Head of caudate nucleus (tissue), 42 donors: ENCODE data around the gene GNG7.
A peak's percentile ranks its signal among the peaks of the same experiment; 100 is the strongest.

ENCODE experiments used
- DNase-seq, 42 donors: peaks; one replicate each; pipeline versions ENCODE4 v3.0.0 to v3.0.0-alpha.2; 2020 to 2021; ENCODE audit warnings: mixed read lengths in 7 of 42
- intact Hi-C: fragments of 100-400 bp; cut with DNase I; formaldehyde crosslinking; loops from one replicate; pipeline ENCODE4 v1.15.0; 2022

The GNG7 gene

DNA sequence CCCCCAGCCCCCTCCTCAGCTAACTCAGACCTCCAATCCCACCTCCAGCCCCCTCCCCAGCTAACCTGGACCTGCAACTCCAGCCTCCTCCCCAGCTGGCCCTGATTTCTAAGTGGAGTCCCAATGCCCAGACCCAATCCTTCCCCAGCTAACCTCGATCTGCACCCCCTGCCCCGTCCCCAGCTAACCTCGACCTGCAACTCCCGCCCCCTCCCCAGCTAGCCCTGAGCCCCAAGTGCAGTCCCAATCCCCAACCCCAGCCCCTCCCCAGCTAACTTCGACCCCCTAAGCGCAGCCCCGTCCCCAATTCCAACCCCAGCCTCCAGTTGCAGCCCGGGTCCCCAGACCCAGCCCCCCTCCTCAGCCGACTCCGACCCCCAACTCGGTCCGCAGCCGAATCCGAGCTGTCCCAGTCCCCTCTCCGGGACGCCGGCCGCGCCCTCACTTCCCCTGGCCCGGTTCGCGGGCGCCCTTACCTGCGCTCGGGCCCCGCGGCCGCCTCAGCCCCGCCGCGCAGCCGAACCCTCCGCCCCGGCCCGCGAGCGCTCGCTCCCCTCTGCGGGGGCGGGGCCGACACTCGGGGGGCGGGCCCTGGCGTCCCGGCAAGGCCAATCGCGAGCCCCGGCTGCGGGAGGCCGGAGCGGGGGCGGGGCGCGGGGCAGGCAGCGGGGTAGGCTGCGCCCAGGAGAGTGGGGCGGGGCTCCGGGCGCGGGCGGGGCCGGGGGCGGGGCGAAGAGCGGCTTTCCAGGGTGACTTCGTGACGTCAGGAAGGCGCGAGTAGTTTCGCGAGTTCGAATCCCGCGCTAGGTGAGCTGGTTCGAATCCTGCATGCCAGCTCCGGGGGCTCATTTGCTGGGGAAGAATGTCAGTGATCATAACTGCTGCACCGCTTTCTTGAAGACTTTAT is at the start of gene GNG7:
Gene GNG7 (minus strand): TSS at position 525 of the 907 bp plus-strand sequence. CDS start 182,006 bp downstream, outside the sequence.
- intact Hi-C loops = loop anchor here (5.0 to 10.0 kb wide), 2 partner anchors 40 to 58 kb away; partner anchors contain the start of gene SLC39A3
- peak; percentile 86 to 100 (median 97) for DNase-seq

GRCh38 chr19:2751438-2751830 is 48.9 kb upstream of the GNG7 start:
- intact Hi-C loops = no loop called here
- DNase-seq = no peak

- peak in 29 of 42 donors; percentile 14 to 79 (median 45) for DNase-seq
- intact Hi-C loops = no loop called here
These were observed 48.4 kb upstream of the GNG7 start for GRCh38 chr19:2750808-2751437.

DNA sequence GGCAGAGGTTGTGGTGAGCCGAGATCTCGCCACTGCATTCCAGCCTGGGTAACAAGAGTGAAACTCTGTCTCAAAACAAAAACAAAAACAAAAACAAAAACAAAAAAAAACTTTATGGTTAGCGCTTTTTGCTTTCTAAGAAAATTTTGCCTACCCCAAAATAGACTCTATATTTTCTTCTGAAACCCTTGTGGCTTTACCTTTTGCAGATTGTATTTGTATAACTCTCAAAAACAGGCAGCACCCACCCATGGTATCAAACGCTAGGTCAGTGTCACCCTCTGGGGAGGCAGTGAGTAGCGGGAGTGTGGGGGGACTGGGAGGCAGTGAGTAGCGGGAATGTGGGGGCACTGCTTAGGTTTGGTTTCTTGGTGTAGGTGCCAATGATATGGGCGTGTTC is 44.9 kb upstream of the GNG7 start:
- intact Hi-C loops = no loop called here
- no peak for DNase-seq

GRCh38 chr19:2744113-2744512 is 41.6 kb upstream of the GNG7 start:
- no peak for DNase-seq
- intact Hi-C loops = loop anchor here (5.0 kb wide), 2 partner anchors 42 to 92 kb away; partner anchors contain the start of gene GNG7

DNA sequence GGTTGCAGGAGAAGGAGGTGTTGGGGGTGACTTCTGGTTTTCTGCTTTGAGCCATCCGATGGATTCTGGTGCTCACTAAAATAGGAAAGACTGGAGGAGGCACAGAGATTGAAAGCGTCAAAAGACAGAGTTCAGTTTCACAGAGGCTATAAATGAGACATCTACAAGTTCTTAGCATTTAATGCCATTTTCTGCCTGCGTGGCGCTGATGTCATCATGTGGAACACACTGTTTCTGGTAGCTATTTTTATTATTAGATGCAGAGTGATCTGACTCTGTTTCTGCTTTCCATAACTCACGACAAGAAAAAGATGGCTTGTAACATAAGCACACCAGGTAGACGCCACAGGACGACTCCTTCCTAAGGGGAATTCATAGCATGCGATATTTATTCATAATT is 40.6 kb upstream of the GNG7 start:
- peak in 34 of 42 donors; percentile 20 to 84 (median 62) for DNase-seq
- intact Hi-C loops = loop anchor here (5.0 kb wide), 2 partner anchors 41 to 91 kb away; partner anchors contain the start of gene GNG7

GRCh38 chr19:2740314-2740656 is 37.8 kb upstream of the GNG7 start:
- intact Hi-C loops = loop anchor here (5.0 kb wide), 2 partner anchors 38 to 88 kb away; partner anchors contain the start of gene GNG7

GRCh38 chr19:2739602-2740313 is 37.3 kb upstream of the GNG7 start, which contains the start of gene SLC39A3:
TSS of gene SLC39A3 (minus strand) at chr19:2740017. CDS start at chr19:2737257, 2,760 bp downstream.
- intact Hi-C loops = loop anchor here (5.0 kb wide), 2 partner anchors 37 to 87 kb away; partner anchors contain the start of gene GNG7
- DNase-seq = peak; percentile 97 to 100 (median 99)

More at GRCh38 chr19:2740314-2740656, 37.8 kb upstream of the GNG7 start:
- no peak for DNase-seq

- DNase-seq = no peak
- intact Hi-C loops = no loop called here
These were observed 34.2 kb upstream of the GNG7 start for GRCh38 chr19:2736550-2737190.

DNA sequence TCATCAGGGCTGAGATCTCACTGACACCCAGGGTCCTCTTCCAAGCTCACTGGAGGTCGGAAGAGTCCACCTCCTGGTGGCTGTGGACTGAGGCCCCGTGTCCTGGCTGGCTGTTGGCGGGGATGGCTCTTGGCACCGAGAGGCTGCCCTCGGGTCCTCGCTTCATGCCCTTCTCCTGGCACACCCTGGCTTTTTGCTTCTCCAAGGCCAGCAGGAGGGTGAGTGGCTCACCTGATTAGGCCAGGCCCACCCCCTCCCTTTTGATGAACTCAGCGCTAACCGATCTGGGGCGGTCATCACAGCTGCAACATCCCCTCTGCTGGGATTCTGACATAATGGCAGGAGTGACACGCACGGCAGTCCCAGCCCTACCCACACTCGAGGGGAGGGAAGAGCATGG is 32.9 kb upstream of the GNG7 start:
- intact Hi-C loops = no loop called here

DNA sequence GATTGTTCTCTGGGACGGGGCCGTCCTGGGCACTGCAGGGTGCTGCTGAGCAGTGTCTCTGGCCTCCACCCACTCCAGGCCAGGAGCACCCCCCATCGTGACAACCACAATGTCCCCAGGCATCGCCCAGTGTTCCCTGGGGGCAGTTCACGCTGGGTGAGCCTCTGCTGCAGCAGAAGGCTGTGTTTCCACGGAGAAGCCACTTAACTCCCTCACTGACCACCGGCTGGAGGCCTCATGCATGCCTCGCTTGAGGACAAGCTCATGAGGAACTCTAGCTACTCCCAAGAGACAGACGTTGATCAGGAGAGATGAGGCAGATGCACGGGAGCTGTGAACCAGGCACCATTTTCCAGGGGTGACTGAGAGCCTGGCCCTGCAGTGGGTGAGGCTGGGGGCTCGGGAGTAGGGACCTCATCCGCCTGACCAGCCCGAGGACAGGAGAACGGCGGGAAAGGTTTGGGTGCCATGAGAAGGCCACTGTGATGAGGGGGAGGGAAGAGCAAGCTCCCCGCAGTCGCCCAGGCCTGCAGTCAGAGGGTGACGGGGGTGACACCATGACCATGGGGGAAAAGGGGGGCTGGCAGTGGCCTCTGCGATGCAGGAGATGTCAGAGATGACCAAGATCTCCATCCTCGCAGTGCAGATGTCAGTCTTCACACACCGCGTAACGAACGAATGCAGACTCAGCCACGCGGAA is 32.2 kb upstream of the GNG7 start:
- DNase-seq = no peak
- intact Hi-C loops = no loop called here

More for the DNA sequence above, 32.9 kb upstream of the GNG7 start:
- no peak for DNase-seq

GRCh38 chr19:2733930-2734588 is 31.6 kb upstream of the GNG7 start:
- intact Hi-C loops = no loop called here
- no peak for DNase-seq

- intact Hi-C loops = no loop called here
- no peak for DNase-seq
These were observed 30.4 kb upstream of the GNG7 start for GRCh38 chr19:2732883-2733282.

DNA sequence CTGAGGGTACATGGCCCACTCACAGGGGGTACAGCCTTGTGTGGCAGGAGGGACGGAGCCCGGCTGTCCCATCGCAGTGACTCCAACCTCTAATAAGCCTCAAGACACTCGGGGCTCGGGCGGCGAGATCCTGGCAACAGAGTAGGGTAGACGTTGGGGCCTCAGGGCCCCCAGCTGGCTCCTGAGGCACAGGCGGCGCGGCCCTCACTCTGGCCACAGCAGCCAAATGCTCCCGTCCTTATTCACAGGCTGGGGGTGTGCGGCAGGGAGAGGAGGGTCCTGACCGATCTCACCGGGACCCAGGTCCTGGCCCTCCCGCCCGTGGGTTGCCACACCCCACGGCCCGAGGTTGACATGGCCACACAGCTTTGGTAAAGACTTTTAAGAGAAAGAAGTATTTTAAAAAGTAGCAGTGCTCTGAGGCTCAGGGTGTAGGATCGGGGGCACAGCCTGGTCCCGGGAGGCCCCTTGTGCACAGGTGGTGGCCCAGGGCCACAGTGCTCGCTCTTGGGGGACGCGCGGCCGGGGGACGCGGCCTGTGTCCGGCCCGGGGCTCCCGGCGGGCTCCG is 29.7 kb upstream of the GNG7 start:
- no peak for DNase-seq

DNA sequence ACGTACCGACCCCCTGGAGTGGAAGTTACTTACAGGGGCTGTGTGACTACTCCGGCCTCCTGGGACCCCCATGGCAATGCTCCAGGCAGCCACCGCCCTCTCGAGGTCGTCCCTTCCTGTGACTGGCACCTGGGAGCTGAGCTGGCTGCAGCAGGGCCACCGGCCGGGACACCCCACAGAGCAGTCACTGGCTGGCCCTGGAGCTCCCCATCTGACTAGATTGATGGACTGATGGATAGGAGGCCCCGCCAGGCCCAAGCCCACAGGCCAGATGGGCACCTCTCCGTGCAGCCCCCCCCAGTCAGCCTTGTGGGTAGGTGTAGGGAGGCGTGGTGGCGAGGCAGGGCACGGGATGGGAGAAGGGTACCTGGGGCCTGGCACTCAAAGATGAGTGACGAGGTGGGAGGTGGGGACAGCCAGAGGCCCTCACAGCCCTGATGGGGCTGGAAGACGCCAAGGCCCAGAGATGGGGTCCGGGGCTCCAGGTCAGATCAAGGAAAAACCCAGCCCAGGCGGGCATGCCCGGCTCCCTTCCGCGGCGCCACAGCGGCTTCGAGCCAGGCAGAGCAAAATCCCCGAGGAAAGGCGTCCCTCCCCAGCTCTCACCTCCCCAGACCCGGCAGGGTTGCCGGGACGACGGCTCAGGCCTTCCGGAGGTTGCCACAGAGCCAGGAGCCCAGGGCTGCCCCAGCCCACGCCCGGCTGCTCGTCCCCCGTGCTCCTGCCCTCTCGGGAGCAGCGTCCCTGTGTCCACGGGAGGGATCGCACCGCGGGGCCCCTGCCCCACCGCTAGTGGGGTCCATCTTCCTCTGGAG is 28.9 kb upstream of the GNG7 start:
- intact Hi-C loops = no loop called here

More for the DNA sequence above, 29.7 kb upstream of the GNG7 start:
- intact Hi-C loops = no loop called here

More for the DNA sequence above, 28.9 kb upstream of the GNG7 start:
- no peak for DNase-seq
